CD1c-positive myeloid dendritic cell (primary cell): ENCODE data around the gene ASB3.

Experiments used
- DNase-seq: peaks from one replicate; pipeline ENCODE4 v3.0.0-alpha.2; 2016; ENCODE audit errors: extremely low spot score

ASB3 gene

DNA sequence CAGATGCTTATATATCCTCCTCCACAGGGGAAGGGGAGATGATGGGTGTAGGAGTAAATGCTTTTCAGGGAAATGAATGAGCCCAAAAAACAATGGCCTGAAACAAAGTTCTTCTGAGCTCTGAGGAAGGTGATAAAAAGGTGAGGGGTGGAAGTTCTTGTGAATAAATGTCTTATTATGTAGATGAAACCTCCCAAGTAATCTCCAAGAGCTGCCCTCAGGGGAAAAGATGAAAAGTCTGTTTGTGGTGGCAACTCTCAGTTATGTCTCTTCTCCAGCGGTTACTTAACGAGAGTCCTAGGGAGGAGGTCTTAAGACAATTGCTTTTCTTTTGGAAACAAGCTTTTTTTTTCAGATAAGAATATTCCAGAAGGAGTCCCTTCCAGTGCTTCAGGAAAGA is 134.6 kb downstream of the ASB3 start:
- DNase-seq: no peak

GRCh38 chr2:53646788-53647187 is 140.0 kb downstream of the ASB3 start:
- DNase-seq: no peak

GRCh38 chr2:53641290-53641689 is 145.5 kb downstream of the ASB3 start:
- DNase-seq: no peak

- DNase-seq: no peak
These were observed 146.3 kb downstream of the ASB3 start for GRCh38 chr2:53640466-53640865.

DNA sequence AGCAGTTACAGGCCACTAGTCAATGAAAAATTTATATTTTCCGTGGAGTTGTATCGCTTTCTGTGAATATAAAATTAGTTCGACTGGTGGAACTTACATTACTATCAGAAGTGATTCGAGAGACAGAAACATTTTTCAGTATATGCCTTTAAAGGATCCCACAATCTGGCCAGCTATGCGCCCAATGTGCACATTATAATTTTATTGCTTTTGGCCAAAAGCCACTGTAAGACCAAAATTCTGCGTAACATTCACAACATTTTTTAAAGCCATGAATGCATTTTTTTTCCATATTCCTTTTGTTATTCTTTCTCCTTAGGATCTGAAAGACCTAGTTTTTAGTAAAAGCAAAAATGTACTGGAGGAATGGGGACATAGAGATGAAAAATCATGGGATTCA is 150.2 kb downstream of the ASB3 start:
- DNase-seq: no peak

GRCh38 chr2:53636109-53636508 is 150.6 kb downstream of the ASB3 start:
- DNase-seq: no peak

GRCh38 chr2:53635694-53636093 is 151.1 kb downstream of the ASB3 start:
- DNase-seq: no peak

DNA sequence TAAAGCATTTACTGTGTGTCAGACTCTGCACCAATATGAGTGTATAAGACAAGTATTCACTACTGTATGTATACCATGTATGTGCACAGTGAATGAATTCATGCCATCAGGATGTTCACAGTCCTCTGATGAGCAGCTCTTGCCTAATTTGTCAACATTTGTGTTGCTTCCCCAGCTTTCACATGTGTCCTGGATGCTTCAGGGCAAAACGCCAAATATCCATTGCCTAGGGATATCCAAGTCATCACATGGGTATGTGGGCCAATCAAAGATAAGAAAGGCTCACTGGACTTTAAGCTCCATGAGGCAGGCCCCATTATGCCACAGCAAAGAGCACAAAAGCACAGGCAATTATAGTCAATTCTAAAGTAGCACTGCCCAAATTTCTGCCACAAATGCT is 153.3 kb downstream of the ASB3 start:
- DNase-seq: no peak

DNA sequence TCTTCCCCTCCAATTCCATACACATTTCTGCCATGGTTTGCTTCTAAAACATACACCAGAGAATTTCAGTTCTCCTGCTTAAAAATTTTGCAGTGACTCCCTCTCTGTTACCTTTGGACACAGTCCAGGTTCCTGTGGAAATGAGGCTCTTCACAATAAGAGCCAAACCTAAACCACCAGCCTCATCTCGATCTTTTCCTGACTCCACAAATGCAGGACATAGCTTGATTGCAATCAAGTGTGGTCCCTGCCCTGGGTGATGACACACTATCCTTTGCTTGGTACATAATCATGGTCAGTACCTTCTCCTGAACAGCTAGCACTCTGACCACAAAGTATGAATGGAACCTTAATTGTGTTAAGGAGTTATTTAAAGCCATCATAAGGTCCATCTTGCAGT is 154.0 kb downstream of the ASB3 start:
- DNase-seq: no peak

DNA sequence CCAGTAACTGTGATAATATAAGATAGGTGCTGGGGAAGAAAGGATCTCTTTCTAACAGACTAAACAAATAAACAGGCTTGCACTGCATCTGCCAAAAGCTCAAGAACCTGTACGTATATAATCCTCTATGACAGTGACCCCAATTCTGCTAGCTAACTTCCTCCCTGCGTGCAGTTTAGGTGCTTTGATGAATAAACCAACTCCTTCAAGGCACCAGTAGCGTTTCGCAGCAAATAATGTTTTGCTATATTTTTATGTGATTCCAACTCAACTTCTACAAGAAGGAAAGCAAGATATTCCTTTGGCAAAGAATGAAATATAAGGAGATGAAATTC is 154.7 kb downstream of the ASB3 start:
- DNase-seq: no peak

DNA sequence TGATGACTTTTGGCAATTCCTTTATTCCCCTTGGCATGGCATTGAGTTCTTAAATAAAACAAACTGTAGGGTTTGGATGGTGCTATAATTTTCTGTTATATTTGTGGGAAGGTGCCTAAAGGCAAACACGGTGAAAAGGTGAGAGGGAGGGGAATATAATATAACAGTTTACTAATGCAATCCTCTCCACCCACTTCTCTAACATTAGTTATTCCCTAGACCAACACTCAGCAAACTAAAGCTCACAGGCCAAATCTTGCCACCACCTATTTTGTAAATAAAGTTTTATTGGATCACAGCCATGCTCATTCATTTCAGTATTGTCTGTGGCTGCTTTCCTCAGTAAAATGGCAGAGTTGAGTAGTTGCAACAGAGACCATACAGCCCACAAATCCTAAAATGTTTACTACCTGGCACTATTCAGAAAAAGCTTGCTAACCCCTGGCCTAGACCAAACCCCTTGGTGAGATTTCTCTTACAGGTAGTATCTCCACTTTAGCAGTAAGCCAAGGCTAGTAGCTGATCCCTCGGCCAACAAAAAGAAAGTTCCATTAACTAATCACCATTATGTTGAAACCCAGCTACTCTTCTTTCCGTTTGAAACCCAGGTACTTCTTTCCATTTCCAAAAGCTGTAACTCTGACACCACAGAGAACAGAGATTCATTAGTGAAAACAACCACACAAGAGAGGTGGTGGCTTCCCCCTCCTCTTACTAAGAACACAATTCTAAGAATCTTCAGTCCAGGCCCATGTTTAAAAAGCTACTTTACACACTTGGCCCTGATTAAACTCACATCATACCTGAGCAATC is 155.2 kb downstream of the ASB3 start:
- no peak for DNase-seq

- DNase-seq: no peak
These were observed 156.6 kb downstream of the ASB3 start for GRCh38 chr2:53630026-53630606.

DNA sequence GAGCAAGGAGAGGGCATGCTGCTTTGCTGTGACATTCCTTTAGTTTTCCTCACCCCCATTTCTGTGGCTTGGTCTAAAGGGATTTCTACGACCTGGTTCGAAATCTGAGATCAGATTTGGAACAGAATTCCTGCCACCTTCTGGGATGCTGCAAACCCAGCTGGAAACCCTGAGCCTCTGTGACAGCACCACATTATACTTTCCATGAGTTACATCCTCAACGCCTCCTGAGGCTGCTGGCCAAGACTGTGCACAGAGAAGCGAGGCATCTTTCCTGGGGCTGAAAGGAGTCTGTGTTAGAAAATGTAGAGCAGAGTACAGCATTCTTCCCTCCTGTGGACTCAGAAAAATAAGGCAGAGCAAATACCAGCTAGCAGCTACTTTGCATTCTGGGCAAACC is 157.3 kb downstream of the ASB3 start:
- no peak for DNase-seq

DNA sequence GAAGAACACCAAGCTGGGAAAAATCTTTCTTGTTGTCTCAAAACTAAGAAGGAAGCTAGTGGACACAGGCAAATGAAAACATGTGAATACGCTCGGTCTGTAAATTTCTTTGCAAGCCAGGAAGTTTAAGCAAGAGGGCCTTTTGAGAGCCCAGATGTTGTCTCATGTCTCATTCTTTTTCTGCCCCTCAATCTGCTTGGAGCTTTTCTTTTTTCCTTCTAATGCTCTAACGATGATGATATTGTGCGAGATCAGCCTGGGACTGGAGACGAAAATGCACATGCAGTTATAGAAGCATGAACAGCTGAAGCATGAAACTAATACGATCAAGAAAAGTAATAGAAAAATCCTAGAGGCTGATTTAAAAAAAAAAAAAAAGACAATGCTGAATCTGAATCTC is 157.8 kb downstream of the ASB3 start:
- DNase-seq: no peak

- no peak for DNase-seq
These were observed 164.6 kb downstream of the ASB3 start for GRCh38 chr2:53622141-53622540.

DNA sequence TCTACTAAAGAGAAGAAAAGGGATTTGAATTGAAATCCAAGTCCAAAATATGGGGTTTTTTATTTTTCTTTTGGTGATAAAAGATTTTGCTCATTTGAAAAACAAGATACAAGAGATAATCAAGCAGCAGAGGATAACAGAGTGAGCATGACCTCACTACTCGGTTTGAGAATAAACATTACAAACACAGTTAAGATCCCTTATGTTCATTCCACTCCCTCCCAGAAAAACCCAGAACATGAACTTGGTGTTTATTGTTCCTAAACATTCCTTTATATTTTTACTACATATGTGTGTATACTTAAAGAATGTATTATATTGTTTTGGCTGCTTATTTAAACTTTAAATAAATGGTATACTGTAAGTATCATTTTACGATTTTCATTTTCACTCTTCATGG is 165.8 kb downstream of the ASB3 start:
- DNase-seq: no peak
